LHCN-M2 (cell line): ENCODE data around the gene KLHL15. TPM values are rescaled to one million over a fixed set of nuclear protein-coding genes. Genes with fewer than 3 reads are reported as not detected.
"Not testable (repeated sequence)": the region's sequence is repeated elsewhere in the genome, so short reads cannot be mapped to it uniquely, and the experiment has no call there.

ENCODE experiments used
- DNase-seq: peaks from one replicate; pipeline ENCODE4 v3.0.0-alpha.2; 2012; ENCODE audit warnings: low read depth
- polyA plus RNA-seq: library from polyadenylated mRNA; unstranded; fragments of >200 nt; gene quantifications from one replicate; pipeline ENCODE4 v1.2.1, GENCODE V29; 2012; ENCODE audit warnings: missing spikeins
- total RNA-seq: library from RNA; depleted of rRNA; stranded (reverse); fragments of >200 nt; gene quantifications from 2 replicates; pipeline ENCODE4 v1.2.3, GENCODE V29; 2014; rRNA removed

KLHL15 gene
- total RNA-seq: 9.3 and 9.7 TPM in 2 replicates
- polyA plus RNA-seq: 1.2 TPM

DNA sequence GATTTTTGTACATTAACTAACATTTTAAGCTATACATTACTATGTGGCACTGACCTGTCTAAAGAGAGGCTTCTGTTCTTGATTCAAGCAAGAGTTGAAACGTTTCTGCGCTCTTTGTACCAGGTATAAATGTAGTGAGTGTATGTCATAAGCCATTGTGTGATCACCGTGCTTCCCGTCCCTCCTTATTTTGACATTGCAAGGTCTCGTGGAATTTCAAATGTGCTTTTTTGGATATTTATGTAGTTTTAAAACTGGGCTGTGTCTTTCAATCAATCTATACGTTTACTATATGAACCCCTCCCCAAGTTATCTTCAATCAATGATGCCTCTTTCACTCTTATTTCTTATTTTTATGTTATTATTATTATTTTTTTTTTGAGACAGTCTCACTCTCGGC is at the start of gene KLHL15:
Gene KLHL15 (minus strand): TSS at position 101 of the 400 bp plus-strand sequence. CDS start 20,493 bp downstream, outside the sequence.
- no peak for DNase-seq

DNA sequence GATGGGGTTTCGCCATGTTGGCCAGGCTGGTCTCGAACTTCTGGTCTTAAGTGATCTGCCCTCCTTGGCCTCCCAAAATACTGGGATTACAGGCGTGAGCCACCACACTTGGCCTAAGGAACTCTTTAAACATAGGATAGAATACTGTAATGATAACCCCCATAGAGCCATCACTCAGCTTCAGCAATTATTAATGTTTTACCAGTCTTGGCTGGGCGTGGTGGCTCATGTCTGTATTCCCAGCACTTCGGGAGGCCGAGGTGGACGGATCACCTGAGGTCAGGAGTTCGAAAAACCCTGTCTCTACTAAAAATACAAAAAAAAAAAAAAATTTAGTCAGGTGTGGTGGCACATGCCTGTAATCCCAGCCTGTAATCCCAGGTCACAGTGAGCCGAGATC is 42.9 kb upstream of the KLHL15 start:
- DNase-seq: no peak

DNA sequence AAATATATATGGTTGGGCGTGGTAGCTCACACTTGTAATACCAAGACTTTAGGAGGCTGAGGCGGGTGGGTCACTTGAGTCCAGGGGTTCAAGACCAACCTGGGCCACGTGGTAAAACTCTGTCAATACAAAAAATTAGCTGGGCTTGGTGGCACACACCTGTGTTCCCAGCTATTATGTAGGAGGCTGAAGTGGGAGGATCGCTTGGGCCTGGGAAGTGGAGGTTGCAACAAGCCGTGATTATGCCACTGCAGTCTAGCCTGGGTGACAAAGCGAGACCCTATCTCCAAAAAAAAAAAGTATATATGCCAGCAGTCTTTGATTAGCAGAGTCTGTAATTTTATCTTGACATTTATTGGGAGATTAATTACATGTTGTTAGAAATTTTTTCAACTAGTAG is 36.5 kb upstream of the KLHL15 start:
- no peak for DNase-seq

DNA sequence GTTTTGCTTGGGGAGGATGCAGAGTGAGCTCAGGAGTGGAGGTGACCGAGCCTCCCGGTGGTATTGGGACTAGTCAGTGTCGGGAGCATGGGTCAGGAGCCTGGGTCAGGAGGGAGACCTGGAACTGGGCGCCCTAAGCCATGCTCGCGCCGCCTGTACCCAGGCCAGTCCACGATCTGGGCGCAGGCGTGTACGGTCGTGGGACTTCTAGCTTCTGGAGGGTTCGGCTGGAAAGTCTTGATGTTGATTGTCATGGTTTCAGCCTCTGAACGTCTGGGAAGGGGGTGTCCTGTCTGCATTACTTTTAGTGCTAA is 28.0 kb upstream of the KLHL15 start:
- DNase-seq: no peak

GRCh38 chrX:24054182-24055042 is 27.4 kb upstream of the KLHL15 start, which contains the start of gene EIF2S3:
TSS of gene EIF2S3 (plus strand) at chrX:24054956. CDS start at chrX:24054969, 13 bp downstream.
- DNase-seq: peak; percentile 93

DNA sequence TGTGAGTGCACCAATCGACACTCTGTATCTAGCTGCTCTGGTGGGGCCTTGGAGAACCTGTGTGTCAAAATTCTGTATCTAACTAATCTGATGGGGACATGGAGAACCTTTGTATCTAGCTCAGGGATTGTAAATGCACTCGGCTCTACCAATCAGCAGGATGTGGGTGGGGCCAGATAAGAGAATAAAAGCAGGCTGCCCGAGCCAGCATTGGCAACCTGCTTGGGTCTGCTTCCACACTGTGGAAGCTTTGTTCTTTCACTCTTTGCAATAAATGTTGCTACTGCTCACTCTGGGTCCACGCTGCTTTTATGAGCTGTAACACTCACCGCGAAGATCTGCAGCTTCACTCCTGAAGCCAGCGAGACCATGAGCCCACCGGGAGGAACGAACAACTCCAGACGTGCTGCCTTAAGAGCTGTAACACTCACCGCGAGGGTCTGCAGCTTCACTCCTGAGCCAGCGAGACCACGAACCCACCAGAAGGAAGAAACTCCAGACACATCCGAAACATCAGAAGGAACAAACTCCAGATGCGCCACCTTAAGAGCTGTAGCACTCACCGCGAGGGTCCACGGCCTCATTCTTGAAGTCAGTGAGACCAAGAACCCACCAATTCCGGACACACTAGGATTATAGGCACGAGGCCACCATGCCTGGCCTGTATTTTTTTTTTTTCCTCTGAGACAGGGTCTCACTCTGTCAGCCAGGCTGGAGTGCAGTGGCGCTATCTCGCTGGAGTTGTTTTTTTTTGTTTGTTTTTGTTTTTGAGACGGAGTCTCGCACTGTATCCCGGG is 23.7 kb upstream of the KLHL15 start:
- DNase-seq: not testable (repeated sequence)

GRCh38 chrX:24049643-24050042 is 22.7 kb upstream of the KLHL15 start:
- DNase-seq: not testable (repeated sequence)

- DNase-seq: not testable (repeated sequence)
Observed at GRCh38 chrX:24046060-24046459, 19.1 kb upstream of the KLHL15 start.

DNA sequence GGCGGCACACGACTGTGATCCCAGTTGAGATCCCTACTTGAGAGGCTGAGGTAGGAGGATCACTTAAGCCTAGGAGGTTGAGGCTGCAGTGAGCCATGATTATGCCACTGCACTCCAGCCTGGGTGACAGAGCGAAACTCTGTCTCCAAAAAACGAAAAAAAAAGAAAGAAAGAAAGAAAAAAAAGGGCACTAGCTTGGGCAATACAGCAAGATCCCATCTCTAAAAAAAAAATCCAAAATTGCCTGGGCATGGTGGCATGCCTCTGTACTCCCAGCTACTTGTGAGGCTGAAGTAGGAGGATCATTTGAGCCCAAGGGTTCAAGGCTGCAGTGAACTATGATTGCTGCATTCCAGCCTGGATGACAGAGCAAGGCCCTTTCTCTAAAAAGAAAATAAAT is 10.7 kb upstream of the KLHL15 start:
- no peak for DNase-seq

GRCh38 chrX:24034485-24034884 is 7.5 kb upstream of the KLHL15 start:
- no peak for DNase-seq

DNA sequence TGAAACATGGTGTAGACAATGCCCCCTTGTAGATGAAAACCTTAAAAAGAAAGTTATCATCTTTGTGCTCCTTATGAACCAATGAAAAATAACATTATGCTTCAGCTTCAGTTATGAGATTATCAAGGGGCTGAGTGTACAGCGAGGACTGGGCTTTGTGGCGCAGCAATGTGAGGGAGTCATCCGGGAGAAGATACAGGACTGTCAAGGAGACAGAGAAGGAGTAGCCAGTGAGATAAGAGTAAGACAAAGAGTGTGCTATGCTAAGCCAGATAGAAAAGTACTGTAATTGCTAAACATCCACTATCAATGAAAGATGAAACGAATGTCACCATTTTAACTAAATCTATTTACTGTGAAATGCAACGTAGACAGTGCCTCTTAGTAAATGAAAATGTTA is 3.6 kb upstream of the KLHL15 start:
- DNase-seq: no peak

DNA sequence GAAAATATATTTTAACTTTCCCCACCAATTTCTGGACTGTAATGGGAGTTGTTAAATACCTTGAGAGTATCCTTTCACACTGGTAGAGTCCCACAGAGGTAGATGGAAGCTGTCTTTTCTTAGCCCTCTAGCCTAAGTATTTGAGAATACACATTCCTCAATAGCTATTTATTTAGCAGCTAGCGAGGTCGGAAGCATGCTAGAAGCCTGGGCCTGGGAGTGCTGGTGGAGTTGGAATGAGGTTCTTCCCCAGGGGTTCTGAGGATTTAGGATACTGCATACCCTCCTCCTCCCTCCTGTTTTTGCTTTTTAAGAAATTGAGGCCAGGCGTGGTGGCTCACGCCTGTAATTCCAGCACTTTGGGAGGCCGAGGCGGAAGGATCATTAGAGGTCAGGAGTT is 999 bp upstream of the KLHL15 start:
- DNase-seq: no peak

- peak; percentile 8 for DNase-seq
Observed at GRCh38 chrX:24026432-24026831, 554 bp downstream of the KLHL15 start.

- peak; percentile 50 for DNase-seq
Observed at GRCh38 chrX:24025741-24026403, 1.1 kb downstream of the KLHL15 start.

GRCh38 chrX:24024819-24025740 is 1.9 kb downstream of the KLHL15 start:
- DNase-seq: peak; percentile 86

- DNase-seq: peak; percentile 6
Observed at GRCh38 chrX:24023972-24024669, 2.9 kb downstream of the KLHL15 start.

- DNase-seq: no peak
Observed at GRCh38 chrX:24023544-24023943, 3.4 kb downstream of the KLHL15 start.

- DNase-seq: no peak
Observed at GRCh38 chrX:24020306-24020876, 6.6 kb downstream of the KLHL15 start.

DNA sequence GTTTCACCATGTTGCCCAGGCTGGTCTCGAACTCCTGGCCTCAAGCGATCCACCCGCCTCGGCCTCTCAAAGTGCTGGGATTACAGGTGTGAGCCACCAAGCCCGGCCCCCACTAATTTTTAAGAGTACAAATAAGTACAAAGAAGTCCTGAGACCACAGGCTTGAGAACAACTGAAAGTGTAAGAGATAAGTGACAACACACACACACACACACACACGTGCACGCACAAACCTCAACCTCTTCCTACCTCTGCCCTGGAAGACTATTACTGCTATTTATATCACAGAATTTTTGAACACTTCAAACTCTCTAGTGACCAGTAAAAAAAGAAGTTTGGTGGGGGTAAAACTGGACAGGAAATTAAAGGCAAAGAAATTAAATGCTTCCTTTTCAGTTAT is 7.5 kb downstream of the KLHL15 start:
- no peak for DNase-seq

- DNase-seq: no peak
Observed at GRCh38 chrX:24018809-24019208, 8.2 kb downstream of the KLHL15 start.
